ENCODE measurements around the gene AGBL3. TPM values are rescaled to one million over a fixed set of nuclear protein-coding genes. Genes with fewer than 3 reads are reported as not detected.
A peak's percentile ranks its signal among the peaks of the same experiment; 100 is the strongest.

AGBL3 gene
- total RNA-seq, 1 experiment from 2014 or later = 2.1 TPM

DNA sequence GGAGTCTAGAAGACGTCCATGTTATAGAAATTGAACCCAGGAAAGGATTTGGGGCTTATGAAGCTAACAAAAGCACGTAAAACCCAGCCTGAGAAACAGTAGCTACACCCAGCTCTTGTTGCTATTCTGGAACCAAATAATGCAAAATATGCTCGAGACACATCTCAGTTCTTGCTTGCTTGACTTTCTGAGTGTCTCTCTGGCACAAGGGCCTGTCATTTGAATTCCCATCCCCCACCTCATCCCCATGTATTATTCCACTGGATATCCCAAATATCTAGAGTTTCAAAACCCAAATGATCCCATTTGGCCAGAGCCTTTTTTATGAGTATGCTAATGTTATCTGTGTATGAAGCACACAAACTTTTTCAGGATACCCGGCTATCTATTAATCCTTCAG is 48.2 kb upstream of the AGBL3 start:
- no peak for DNase-seq (ENCODE audit: low spot score)
- ChIA-PET CTCF (no interaction called here), POLR2A (no interaction called here)
- Mint-ChIP-seq H3K36me3 (peaks cover 23% of the 10 kb centered on the region), H3K27ac (peak overlapping the region; percentile 46; the same call in 1 of the 2 replicates), H3K4me1 (peaks cover 18% of the 10 kb centered on the region), H3K4me3 (no peak overlapping the region), H3K9me3 (no peaks in the 10 kb centered on the region), H3K27me3 (ENCODE audit: low read depth) (no peaks in the 10 kb centered on the region)
- TF ChIP-seq IRF2 (CRISPR knock-in tag; IDR thresholded peaks at IDR 0.05; ENCODE audit: borderline replicate concordance, low read depth) (no peak), PRRX2 (CRISPR knock-in tag; IDR thresholded peaks at IDR 0.05) (no peak), SP1 (CRISPR knock-in tag; conservative IDR thresholded peaks at IDR 0.05) (no peak), ATF1 (CRISPR knock-in tag; IDR thresholded peaks at IDR 0.05) (no peak), CREB1 (CRISPR knock-in tag; IDR thresholded peaks at IDR 0.05) (no peak), RELA (CRISPR knock-in tag; IDR thresholded peaks at IDR 0.05; ENCODE audit: borderline replicate concordance) (no peak), TP53 (CRISPR knock-in tag; IDR thresholded peaks at IDR 0.05) (no peak), TEAD4 (CRISPR knock-in tag; IDR thresholded peaks at IDR 0.05) (no peak), OVOL2 (CRISPR knock-in tag; IDR thresholded peaks at IDR 0.05; ENCODE audit: borderline replicate concordance) (no peak)
- TF ChIP-seq, protein P1, sequence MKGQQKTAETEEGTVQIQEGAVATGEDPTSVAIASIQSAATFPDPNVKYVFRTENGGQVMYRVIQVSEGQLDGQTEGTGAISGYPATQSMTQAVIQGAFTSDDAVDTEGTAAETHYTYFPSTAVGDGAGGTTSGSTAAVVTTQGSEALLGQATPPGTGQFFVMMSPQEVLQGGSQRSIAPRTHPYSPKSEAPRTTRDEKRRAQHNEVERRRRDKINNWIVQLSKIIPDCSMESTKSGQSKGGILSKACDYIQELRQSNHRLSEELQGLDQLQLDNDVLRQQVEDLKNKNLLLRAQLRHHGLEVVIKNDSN (CRISPR knock-in tag; IDR thresholded peaks at IDR 0.05) = no peak
- TF ChIP-seq, protein P2, sequence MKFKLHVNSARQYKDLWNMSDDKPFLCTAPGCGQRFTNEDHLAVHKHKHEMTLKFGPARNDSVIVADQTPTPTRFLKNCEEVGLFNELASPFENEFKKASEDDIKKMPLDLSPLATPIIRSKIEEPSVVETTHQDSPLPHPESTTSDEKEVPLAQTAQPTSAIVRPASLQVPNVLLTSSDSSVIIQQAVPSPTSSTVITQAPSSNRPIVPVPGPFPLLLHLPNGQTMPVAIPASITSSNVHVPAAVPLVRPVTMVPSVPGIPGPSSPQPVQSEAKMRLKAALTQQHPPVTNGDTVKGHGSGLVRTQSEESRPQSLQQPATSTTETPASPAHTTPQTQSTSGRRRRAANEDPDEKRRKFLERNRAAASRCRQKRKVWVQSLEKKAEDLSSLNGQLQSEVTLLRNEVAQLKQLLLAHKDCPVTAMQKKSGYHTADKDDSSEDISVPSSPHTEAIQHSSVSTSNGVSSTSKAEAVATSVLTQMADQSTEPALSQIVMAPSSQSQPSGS (CRISPR knock-in tag; IDR thresholded peaks at IDR 0.05; ENCODE audit: borderline replicate concordance, low read depth) = no peak
- TF ChIP-seq, protein P3, sequence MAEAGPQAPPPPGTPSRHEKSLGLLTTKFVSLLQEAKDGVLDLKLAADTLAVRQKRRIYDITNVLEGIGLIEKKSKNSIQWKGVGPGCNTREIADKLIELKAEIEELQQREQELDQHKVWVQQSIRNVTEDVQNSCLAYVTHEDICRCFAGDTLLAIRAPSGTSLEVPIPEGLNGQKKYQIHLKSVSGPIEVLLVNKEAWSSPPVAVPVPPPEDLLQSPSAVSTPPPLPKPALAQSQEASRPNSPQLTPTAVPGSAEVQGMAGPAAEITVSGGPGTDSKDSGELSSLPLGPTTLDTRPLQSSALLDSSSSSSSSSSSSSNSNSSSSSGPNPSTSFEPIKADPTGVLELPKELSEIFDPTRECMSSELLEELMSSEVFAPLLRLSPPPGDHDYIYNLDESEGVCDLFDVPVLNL (CRISPR knock-in tag; IDR thresholded peaks at IDR 0.05; ENCODE audit: borderline replicate concordance, low read depth) = no peak
- TF ChIP-seq, protein P4, sequence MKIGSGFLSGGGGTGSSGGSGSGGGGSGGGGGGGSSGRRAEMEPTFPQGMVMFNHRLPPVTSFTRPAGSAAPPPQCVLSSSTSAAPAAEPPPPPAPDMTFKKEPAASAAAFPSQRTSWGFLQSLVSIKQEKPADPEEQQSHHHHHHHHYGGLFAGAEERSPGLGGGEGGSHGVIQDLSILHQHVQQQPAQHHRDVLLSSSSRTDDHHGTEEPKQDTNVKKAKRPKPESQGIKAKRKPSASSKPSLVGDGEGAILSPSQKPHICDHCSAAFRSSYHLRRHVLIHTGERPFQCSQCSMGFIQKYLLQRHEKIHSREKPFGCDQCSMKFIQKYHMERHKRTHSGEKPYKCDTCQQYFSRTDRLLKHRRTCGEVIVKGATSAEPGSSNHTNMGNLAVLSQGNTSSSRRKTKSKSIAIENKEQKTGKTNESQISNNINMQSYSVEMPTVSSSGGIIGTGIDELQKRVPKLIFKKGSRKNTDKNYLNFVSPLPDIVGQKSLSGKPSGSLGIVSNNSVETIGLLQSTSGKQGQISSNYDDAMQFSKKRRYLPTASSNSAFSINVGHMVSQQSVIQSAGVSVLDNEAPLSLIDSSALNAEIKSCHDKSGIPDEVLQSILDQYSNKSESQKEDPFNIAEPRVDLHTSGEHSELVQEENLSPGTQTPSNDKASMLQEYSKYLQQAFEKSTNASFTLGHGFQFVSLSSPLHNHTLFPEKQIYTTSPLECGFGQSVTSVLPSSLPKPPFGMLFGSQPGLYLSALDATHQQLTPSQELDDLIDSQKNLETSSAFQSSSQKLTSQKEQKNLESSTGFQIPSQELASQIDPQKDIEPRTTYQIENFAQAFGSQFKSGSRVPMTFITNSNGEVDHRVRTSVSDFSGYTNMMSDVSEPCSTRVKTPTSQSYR (CRISPR knock-in tag; IDR thresholded peaks at IDR 0.05) = no peak
- no peak for ATAC-seq

DNA sequence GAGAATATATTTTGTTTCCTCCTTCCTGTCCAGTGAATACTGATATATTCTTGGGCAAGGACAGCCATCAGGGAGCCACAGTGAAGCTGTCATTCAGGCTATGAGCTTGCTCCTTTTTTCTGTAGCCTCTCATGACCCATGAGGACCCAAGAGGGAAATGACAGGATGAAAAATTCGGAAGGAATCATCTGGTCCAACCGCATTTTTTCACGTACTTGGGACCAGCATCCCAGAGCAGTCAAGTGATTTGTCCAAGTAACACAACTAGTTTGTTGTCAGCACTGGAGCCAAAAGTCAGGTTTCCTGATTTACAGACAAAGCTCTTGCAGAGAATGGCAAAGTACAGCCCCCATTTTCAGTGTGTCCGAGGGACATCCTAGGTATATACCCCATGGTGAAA is 47.2 kb upstream of the AGBL3 start:
- Mint-ChIP-seq H3K4me1 (peaks cover 18% of the 10 kb centered on the region), H3K27ac (0 out of 2 replicates have a peak overlapping the region, but pooled peaks have one; percentile 20), H3K4me3 (no peak overlapping the region), H3K9me3 (no peaks in the 10 kb centered on the region), H3K36me3 (peaks cover 21% of the 10 kb centered on the region), H3K27me3 (ENCODE audit: low read depth) (no peaks in the 10 kb centered on the region)
- DNase-seq (ENCODE audit: low spot score) (no peak), ATAC-seq (no peak)
- ChIA-PET CTCF (no interaction called here), POLR2A (no interaction called here)
- TF ChIP-seq KAT7 (CRISPR knock-in tag; IDR thresholded peaks at IDR 0.05; ENCODE audit: borderline replicate concordance) = no peak
- TF ChIP-seq, protein P4 (CRISPR knock-in tag; IDR thresholded peaks at IDR 0.05) = no peak
- TF ChIP-seq, protein P5, sequence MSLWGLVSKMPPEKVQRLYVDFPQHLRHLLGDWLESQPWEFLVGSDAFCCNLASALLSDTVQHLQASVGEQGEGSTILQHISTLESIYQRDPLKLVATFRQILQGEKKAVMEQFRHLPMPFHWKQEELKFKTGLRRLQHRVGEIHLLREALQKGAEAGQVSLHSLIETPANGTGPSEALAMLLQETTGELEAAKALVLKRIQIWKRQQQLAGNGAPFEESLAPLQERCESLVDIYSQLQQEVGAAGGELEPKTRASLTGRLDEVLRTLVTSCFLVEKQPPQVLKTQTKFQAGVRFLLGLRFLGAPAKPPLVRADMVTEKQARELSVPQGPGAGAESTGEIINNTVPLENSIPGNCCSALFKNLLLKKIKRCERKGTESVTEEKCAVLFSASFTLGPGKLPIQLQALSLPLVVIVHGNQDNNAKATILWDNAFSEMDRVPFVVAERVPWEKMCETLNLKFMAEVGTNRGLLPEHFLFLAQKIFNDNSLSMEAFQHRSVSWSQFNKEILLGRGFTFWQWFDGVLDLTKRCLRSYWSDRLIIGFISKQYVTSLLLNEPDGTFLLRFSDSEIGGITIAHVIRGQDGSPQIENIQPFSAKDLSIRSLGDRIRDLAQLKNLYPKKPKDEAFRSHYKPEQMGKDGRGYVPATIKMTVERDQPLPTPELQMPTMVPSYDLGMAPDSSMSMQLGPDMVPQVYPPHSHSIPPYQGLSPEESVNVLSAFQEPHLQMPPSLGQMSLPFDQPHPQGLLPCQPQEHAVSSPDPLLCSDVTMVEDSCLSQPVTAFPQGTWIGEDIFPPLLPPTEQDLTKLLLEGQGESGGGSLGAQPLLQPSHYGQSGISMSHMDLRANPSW (CRISPR knock-in tag; conservative IDR thresholded peaks at IDR 0.05; ENCODE audit: low read depth) = no peak
- no peak for TF ChIP-seq ZNF121 (CRISPR knock-in tag; IDR thresholded peaks at IDR 0.05)
- TF ChIP-seq FOXK1 (CRISPR knock-in tag; IDR thresholded peaks at IDR 0.05) = no peak
- TF ChIP-seq OVOL2 (CRISPR knock-in tag; IDR thresholded peaks at IDR 0.05; ENCODE audit: borderline replicate concordance) = no peak
- TF ChIP-seq, protein P6, sequence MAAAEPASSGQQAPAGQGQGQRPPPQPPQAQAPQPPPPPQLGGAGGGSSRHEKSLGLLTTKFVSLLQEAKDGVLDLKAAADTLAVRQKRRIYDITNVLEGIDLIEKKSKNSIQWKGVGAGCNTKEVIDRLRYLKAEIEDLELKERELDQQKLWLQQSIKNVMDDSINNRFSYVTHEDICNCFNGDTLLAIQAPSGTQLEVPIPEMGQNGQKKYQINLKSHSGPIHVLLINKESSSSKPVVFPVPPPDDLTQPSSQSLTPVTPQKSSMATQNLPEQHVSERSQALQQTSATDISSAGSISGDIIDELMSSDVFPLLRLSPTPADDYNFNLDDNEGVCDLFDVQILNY (CRISPR knock-in tag; IDR thresholded peaks at IDR 0.05) = no peak
- TF ChIP-seq EMX1 (CRISPR knock-in tag; IDR thresholded peaks at IDR 0.05) = no peak
- TF ChIP-seq, protein P7, sequence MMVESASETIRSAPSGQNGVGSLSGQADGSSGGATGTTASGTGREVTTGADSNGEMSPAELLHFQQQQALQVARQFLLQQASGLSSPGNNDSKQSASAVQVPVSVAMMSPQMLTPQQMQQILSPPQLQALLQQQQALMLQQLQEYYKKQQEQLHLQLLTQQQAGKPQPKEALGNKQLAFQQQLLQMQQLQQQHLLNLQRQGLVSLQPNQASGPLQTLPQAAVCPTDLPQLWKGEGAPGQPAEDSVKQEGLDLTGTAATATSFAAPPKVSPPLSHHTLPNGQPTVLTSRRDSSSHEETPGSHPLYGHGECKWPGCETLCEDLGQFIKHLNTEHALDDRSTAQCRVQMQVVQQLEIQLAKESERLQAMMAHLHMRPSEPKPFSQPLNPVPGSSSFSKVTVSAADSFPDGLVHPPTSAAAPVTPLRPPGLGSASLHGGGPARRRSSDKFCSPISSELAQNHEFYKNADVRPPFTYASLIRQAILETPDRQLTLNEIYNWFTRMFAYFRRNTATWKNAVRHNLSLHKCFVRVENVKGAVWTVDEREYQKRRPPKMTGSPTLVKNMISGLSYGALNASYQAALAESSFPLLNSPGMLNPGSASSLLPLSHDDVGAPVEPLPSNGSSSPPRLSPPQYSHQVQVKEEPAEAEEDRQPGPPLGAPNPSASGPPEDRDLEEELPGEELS (CRISPR knock-in tag; IDR thresholded peaks at IDR 0.05) = no peak
- no peak for TF ChIP-seq GRHL2 (CRISPR knock-in tag; IDR thresholded peaks at IDR 0.05; ENCODE audit: insufficient replicate concordance, severe bottlenecking)

All from WTC11 (cell line).